ENCODE measurements around the gene ARHGAP24. TPM values are rescaled to one million over a fixed set of nuclear protein-coding genes. Genes with fewer than 3 reads are reported as not detected.

Gene ARHGAP24
- total and polyA plus RNA-seq, 5 donors from 2014 or later, result 0.14 to 0.53 (median 0.35) TPM; not detected in 2

GRCh38 chr4:85669992-85670548, 195.1 kb downstream of the ARHGAP24 start:
- no peaks in the 10 kb centered on the region for H3K4me1 ChIP-seq (ENCODE audit: control insufficient read depth, insufficient read depth, low read length, poor library complexity, severe bottlenecking)
- Mint-ChIP-seq H3K9me3 (peaks cover 0 to 11% (median 2%) of the 10 kb centered on the region in 7 donors), H3K4me3 (no peak overlapping the region), H3K27me3 (no peaks in the 10 kb centered on the region), H3K4me1 (no peaks in the 10 kb centered on the region), H3K36me3 (no peaks in the 10 kb centered on the region), H3K27ac (no peak overlapping the region)
- no peaks in the 10 kb centered on the region for H3K36me3 ChIP-seq (ENCODE audit: control insufficient read depth, insufficient read depth, low read length)
- no peak overlapping the region for H3K27ac ChIP-seq (ENCODE audit: insufficient read depth, low read length, poor library complexity, severe bottlenecking)
- no peak for ATAC-seq (ENCODE audit: low read depth in 2 of 2)
- H3K27me3 ChIP-seq (ENCODE audit: control insufficient read depth, insufficient read depth, low read length), result no peaks in the 10 kb centered on the region
- no peaks in the 10 kb centered on the region for H3K9me3 ChIP-seq (ENCODE audit: control insufficient read depth in 2 of 2, low read length in 2 of 2)
- H3K4me3 ChIP-seq (ENCODE audit: low read depth, low read length), result no peak overlapping the region
- DNase-seq, result no peak

- no peaks in the 10 kb centered on the region for H3K4me1 Mint-ChIP-seq
- peaks cover 0 to 7% (median 2%) of the 10 kb centered on the region in 7 donors for H3K9me3 Mint-ChIP-seq
- no peaks in the 10 kb centered on the region for H3K27me3 ChIP-seq (ENCODE audit: control insufficient read depth, insufficient read depth, low read length)
- no peak for ATAC-seq (ENCODE audit: low read depth in 2 of 2)
- no peaks in the 10 kb centered on the region for H3K4me1 ChIP-seq (ENCODE audit: control insufficient read depth, insufficient read depth, low read length, poor library complexity, severe bottlenecking)
- H3K36me3 ChIP-seq (ENCODE audit: control insufficient read depth, insufficient read depth, low read length), result no peaks in the 10 kb centered on the region
- no peaks in the 10 kb centered on the region for H3K27me3 Mint-ChIP-seq
- no peak for DNase-seq
- no peak overlapping the region for H3K4me3 ChIP-seq (ENCODE audit: low read depth, low read length)
- H3K9me3 ChIP-seq (ENCODE audit: control insufficient read depth in 2 of 2, low read length in 2 of 2), result no peaks in the 10 kb centered on the region
- no peak overlapping the region for H3K4me3 Mint-ChIP-seq
- H3K27ac Mint-ChIP-seq, result no peak overlapping the region
- H3K36me3 Mint-ChIP-seq, result no peaks in the 10 kb centered on the region
- H3K27ac ChIP-seq (ENCODE audit: insufficient read depth, low read length, poor library complexity, severe bottlenecking), result no peak overlapping the region
Observed at GRCh38 chr4:85671120-85671519, 196.2 kb downstream of the ARHGAP24 start.

- Mint-ChIP-seq H3K27ac (no peak overlapping the region), H3K9me3 (peaks cover 0 to 10% (median 2%) of the 10 kb centered on the region in 7 donors), H3K27me3 (no peaks in the 10 kb centered on the region), H3K4me3 (no peak overlapping the region), H3K4me1 (no peaks in the 10 kb centered on the region), H3K36me3 (no peaks in the 10 kb centered on the region)
- Histone ChIP-seq H3K27ac (ENCODE audit: insufficient read depth, low read length, poor library complexity, severe bottlenecking) (no peak overlapping the region), H3K36me3 (ENCODE audit: control insufficient read depth, insufficient read depth, low read length) (no peaks in the 10 kb centered on the region), H3K9me3 (ENCODE audit: control insufficient read depth in 2 of 2, low read length in 2 of 2) (no peaks in the 10 kb centered on the region), H3K4me3 (ENCODE audit: low read depth, low read length) (no peak overlapping the region), H3K27me3 (ENCODE audit: control insufficient read depth, insufficient read depth, low read length) (no peaks in the 10 kb centered on the region), H3K4me1 (ENCODE audit: control insufficient read depth, insufficient read depth, low read length, poor library complexity, severe bottlenecking) (no peaks in the 10 kb centered on the region)
- ATAC-seq (ENCODE audit: low read depth in 2 of 2), result no peak
- no peak for DNase-seq
Observed at GRCh38 chr4:85672116-85672515, 197.2 kb downstream of the ARHGAP24 start.

- no peaks in the 10 kb centered on the region for H3K9me3 ChIP-seq (ENCODE audit: control insufficient read depth in 2 of 2, low read length in 2 of 2)
- no peaks in the 10 kb centered on the region for H3K4me1 ChIP-seq (ENCODE audit: control insufficient read depth, insufficient read depth, low read length, poor library complexity, severe bottlenecking)
- Mint-ChIP-seq H3K36me3 (no peaks in the 10 kb centered on the region), H3K4me1 (no peaks in the 10 kb centered on the region), H3K27me3 (no peaks in the 10 kb centered on the region), H3K4me3 (no peak overlapping the region), H3K9me3 (peaks cover 0 to 10% (median 2%) of the 10 kb centered on the region in 7 donors), H3K27ac (no peak overlapping the region)
- no peaks in the 10 kb centered on the region for H3K27me3 ChIP-seq (ENCODE audit: control insufficient read depth, insufficient read depth, low read length)
- DNase-seq, result no peak
- no peak overlapping the region for H3K4me3 ChIP-seq (ENCODE audit: low read depth, low read length)
- no peaks in the 10 kb centered on the region for H3K36me3 ChIP-seq (ENCODE audit: control insufficient read depth, insufficient read depth, low read length)
- no peak overlapping the region for H3K27ac ChIP-seq (ENCODE audit: insufficient read depth, low read length, poor library complexity, severe bottlenecking)
- no peak for ATAC-seq (ENCODE audit: low read depth in 2 of 2)
Observed at GRCh38 chr4:85672959-85673358, 198.0 kb downstream of the ARHGAP24 start.

- Histone ChIP-seq H3K4me3 (ENCODE audit: low read depth, low read length) (no peak overlapping the region), H3K27ac (ENCODE audit: insufficient read depth, low read length, poor library complexity, severe bottlenecking) (no peak overlapping the region), H3K27me3 (ENCODE audit: control insufficient read depth, insufficient read depth, low read length) (no peaks in the 10 kb centered on the region), H3K36me3 (ENCODE audit: control insufficient read depth, insufficient read depth, low read length) (no peaks in the 10 kb centered on the region), H3K9me3 (ENCODE audit: control insufficient read depth in 2 of 2, low read length in 2 of 2) (no peaks in the 10 kb centered on the region), H3K4me1 (ENCODE audit: control insufficient read depth, insufficient read depth, low read length, poor library complexity, severe bottlenecking) (no peaks in the 10 kb centered on the region)
- Mint-ChIP-seq H3K4me1 (no peaks in the 10 kb centered on the region), H3K27ac (no peak overlapping the region), H3K27me3 (no peaks in the 10 kb centered on the region), H3K36me3 (no peaks in the 10 kb centered on the region), H3K9me3 (peaks cover 0 to 10% (median 0%) of the 10 kb centered on the region in 7 donors), H3K4me3 (no peak overlapping the region)
- ATAC-seq (ENCODE audit: low read depth in 2 of 2) (no peak), DNase-seq (no peak)
Observed at GRCh38 chr4:85673540-85673939, 198.6 kb downstream of the ARHGAP24 start.

- H3K27ac Mint-ChIP-seq, result no peak overlapping the region
Observed at GRCh38 chr4:85675076-85676049, 200.4 kb downstream of the ARHGAP24 start.

GRCh38 chr4:85676050-85676425, 201.1 kb downstream of the ARHGAP24 start:
- Mint-ChIP-seq H3K27me3 (no peaks in the 10 kb centered on the region), H3K27ac (no peak overlapping the region), H3K9me3 (peaks cover 0 to 4% (median 1%) of the 10 kb centered on the region in 7 donors), H3K4me1 (no peaks in the 10 kb centered on the region), H3K4me3 (no peak overlapping the region), H3K36me3 (no peaks in the 10 kb centered on the region)
- no peaks in the 10 kb centered on the region for H3K4me1 ChIP-seq (ENCODE audit: control insufficient read depth, insufficient read depth, low read length, poor library complexity, severe bottlenecking)
- H3K36me3 ChIP-seq (ENCODE audit: control insufficient read depth, insufficient read depth, low read length), result no peaks in the 10 kb centered on the region
- H3K27me3 ChIP-seq (ENCODE audit: control insufficient read depth, insufficient read depth, low read length), result no peaks in the 10 kb centered on the region
- no peak for DNase-seq
- no peak for ATAC-seq (ENCODE audit: low read depth in 2 of 2)
- no peak overlapping the region for H3K27ac ChIP-seq (ENCODE audit: insufficient read depth, low read length, poor library complexity, severe bottlenecking)
- H3K4me3 ChIP-seq (ENCODE audit: low read depth, low read length), result no peak overlapping the region
- no peaks in the 10 kb centered on the region for H3K9me3 ChIP-seq (ENCODE audit: control insufficient read depth in 2 of 2, low read length in 2 of 2)

More at GRCh38 chr4:85675076-85676049, 200.4 kb downstream of the ARHGAP24 start:
- no peaks in the 10 kb centered on the region for H3K4me1 ChIP-seq (ENCODE audit: control insufficient read depth, insufficient read depth, low read length, poor library complexity, severe bottlenecking)
- H3K36me3 ChIP-seq (ENCODE audit: control insufficient read depth, insufficient read depth, low read length), result no peaks in the 10 kb centered on the region
- H3K27me3 ChIP-seq (ENCODE audit: control insufficient read depth, insufficient read depth, low read length), result no peaks in the 10 kb centered on the region
- Mint-ChIP-seq H3K36me3 (no peaks in the 10 kb centered on the region), H3K4me3 (no peak overlapping the region), H3K27me3 (no peaks in the 10 kb centered on the region), H3K4me1 (no peaks in the 10 kb centered on the region), H3K9me3 (peaks cover 0 to 8% (median 1%) of the 10 kb centered on the region in 7 donors)
- ATAC-seq (ENCODE audit: low read depth in 2 of 2), result no peak
- no peak overlapping the region for H3K4me3 ChIP-seq (ENCODE audit: low read depth, low read length)
- DNase-seq, result no peak
- H3K27ac ChIP-seq (ENCODE audit: insufficient read depth, low read length, poor library complexity, severe bottlenecking), result no peak overlapping the region
- no peaks in the 10 kb centered on the region for H3K9me3 ChIP-seq (ENCODE audit: control insufficient read depth in 2 of 2, low read length in 2 of 2)

Data from CD4-positive, CD25-positive, alpha-beta regulatory T cell (primary cell).